Femur (tissue), 1 donor: ENCODE measurements around the gene PRDX5.

Experiments
- DNase-seq: peaks from one replicate; pipeline ENCODE4 v3.0.0-alpha.2; 2017

The PRDX5 gene

GRCh38 chr11:64317961-64318765 lies at the start of gene PRDX5:
TSS of gene PRDX5 (plus strand) at chr11:64318121. CDS start at chr11:64318216, 95 bp downstream.
- peak; percentile 99 for DNase-seq

GRCh38 chr11:64268893-64269539 lies 48.9 kb upstream of the PRDX5 start:
- peak; percentile 70 for DNase-seq

GRCh38 chr11:64269540-64270220 lies 48.2 kb upstream of the PRDX5 start:
- peak; percentile 99 for DNase-seq

GRCh38 chr11:64275031-64275800 lies 42.7 kb upstream of the PRDX5 start:
- no peak for DNase-seq

- no peak for DNase-seq
Observed at GRCh38 chr11:64275841-64276240, 42.1 kb upstream of the PRDX5 start.

GRCh38 chr11:64276653-64277431 lies 41.1 kb upstream of the PRDX5 start:
- no peak for DNase-seq

GRCh38 chr11:64278576-64279190 lies 39.2 kb upstream of the PRDX5 start:
- DNase-seq: no peak

GRCh38 chr11:64281957-64282770 lies 35.8 kb upstream of the PRDX5 start:
- no peak for DNase-seq

- DNase-seq: no peak
Observed at GRCh38 chr11:64283092-64283491, 34.8 kb upstream of the PRDX5 start.

GRCh38 chr11:64284048-64284961 lies 33.6 kb upstream of the PRDX5 start, which contains the start of gene BAD:
TSS of gene BAD (minus strand) at chr11:64284665. CDS start at chr11:64284368, 297 bp downstream.
- DNase-seq: peak; percentile 97

- peak; percentile 91 for DNase-seq
Observed at GRCh38 chr11:64284962-64285884, 32.7 kb upstream of the PRDX5 start, which contains the start of gene GPR137. TSS of gene GPR137 (plus strand) at chr11:64285848. CDS start at chr11:64286525, 677 bp downstream.

GRCh38 chr11:64285885-64286800 lies 31.8 kb upstream of the PRDX5 start:
- DNase-seq: peak; percentile 56

GRCh38 chr11:64286801-64287159 lies 31.1 kb upstream of the PRDX5 start:
- peak; percentile 20 for DNase-seq

- peak; percentile 20 for DNase-seq
Observed at GRCh38 chr11:64287676-64288352, 30.1 kb upstream of the PRDX5 start.

- DNase-seq: no peak
Observed at GRCh38 chr11:64288353-64288750, 29.6 kb upstream of the PRDX5 start.

GRCh38 chr11:64289002-64289564 lies 28.8 kb upstream of the PRDX5 start:
- DNase-seq: peak; percentile 17
